NCI-H1105 treated with DMSO at 0.1 percent for 48 hours (cell line): ENCODE data around the gene FKBP15.
A peak's percentile ranks its signal among the peaks of the same experiment; 100 is the strongest.
"Not testable (repeated sequence)": the region's sequence is repeated elsewhere in the genome, so short reads cannot be mapped to it uniquely, and the experiment has no call there.

ENCODE experiments used
- DNase-seq: peaks from one replicate; lab custom pipeline; 2025; lab: John Stamatoyannopoulos, UW

The FKBP15 gene

DNA sequence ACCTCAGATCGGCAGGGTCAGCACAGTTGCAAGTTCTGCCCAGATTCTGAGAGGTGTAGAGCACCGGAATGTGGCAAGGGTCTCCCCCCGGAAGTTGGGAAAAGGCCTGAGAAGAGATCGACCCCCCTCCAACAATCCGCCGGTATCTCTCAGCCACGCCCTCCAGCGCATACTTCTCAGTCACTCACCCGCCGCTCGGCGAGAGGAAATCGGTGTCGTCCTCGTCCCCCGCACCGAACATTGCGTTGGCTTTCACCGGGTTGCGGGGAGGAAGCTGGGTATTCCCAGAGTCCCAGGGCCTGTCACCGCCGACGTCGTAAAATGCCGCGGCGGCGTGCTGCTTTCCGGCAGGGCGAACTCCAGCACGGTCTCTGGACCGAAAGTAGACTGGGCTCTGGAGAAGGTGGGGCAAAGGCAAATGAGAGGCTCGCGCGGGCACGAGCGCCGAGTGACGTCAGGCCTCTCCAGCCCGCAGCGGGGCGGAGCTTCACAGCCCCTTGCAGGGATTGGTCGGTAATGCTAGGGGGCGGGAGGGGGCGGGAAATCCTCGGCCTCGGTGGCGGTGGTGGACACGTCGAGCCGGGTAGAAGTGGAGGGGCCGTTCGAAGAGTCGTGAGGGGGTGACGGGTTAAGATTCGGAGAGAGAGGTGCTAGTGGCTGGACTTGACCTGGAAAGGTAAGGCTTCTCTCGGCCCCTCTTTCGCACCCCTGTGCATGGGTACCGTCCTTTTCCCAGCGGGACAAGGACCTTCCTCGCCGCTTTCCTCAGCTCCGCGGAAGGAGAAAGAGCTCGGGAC is at the start of gene FKBP15, which contains the start of gene SLC31A1:
TSS of gene FKBP15 (minus strand) at position 275 of the 797 bp plus-strand sequence. CDS start at position 241, 34 bp downstream.
TSS of gene SLC31A1 (plus strand) at position 542 of the 797 bp plus-strand sequence. CDS start 34,605 bp downstream, outside the sequence.
- peak; percentile 93 for DNase-seq

- no peak for DNase-seq
Measured at GRCh38 chr9:113269871-113270270, 48.8 kb upstream of the FKBP15 start.

DNA sequence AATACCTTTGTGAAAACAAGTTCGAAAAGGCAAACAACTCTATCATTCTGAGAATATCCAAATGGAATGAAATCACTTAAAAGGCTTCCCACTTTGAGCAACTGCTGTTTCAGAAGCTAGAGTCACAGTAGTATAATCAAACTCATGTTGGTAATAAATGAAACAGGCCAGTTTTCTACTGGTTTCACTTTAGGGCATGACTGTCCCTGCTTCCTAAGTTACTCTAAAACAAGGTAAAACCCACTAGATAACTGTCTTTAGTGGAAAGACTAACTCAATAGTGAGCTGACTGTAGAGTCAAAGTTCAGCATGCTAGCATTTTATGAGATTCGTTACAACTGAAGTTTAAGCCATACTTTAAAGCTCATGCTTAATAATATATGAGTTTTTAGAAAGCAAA is 48.3 kb upstream of the FKBP15 start:
- no peak for DNase-seq

DNA sequence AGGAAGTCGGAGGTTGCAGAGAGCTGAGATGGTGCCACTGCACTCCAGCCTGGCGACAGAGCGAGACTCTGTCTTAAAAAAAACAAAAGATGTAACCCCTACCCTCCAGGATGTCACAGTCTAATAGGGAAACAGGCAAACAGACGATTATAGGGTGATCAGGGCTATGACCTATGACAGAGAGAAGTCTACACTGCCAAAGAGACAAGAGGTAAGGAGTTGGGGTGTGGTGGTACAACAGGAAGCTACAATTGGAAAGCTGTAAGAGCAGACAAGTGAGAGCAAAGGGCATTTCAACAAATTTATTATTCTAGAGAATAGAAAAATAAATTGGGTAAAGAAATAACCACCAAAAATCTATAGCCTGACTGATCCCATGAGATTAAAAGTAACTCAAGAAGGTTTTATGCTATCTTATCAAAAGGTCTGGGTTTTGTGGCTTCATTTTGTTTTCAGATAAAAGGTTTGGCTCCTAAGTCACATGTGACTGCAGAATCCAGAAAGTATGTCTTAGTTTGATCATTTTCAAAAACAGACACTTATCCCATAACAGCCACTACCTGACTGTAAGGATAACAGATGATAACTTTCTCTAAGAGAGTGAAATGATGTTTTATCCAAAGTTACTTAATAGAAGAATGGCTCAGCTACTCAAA is 47.0 kb upstream of the FKBP15 start:
- DNase-seq, result no peak

DNA sequence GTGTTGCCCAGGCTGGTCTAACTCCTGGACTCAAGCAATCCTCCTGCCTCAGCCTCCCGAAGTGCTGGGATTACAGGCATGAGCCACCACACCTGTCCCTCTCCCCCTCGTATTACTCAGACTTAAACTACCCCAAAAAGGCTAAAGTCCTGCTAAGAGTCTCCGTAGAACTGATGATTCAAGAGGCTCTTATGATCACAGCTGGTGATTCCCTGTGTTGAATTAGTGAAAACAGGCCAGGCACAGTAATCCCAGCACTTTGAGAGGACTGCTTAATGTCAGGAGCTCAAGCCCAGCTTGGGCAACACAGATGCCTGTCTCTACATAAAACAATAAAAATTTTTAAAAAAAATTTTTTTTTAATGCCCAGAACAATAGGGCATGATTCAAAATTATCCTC is 45.1 kb upstream of the FKBP15 start:
- DNase-seq, result no peak

DNA sequence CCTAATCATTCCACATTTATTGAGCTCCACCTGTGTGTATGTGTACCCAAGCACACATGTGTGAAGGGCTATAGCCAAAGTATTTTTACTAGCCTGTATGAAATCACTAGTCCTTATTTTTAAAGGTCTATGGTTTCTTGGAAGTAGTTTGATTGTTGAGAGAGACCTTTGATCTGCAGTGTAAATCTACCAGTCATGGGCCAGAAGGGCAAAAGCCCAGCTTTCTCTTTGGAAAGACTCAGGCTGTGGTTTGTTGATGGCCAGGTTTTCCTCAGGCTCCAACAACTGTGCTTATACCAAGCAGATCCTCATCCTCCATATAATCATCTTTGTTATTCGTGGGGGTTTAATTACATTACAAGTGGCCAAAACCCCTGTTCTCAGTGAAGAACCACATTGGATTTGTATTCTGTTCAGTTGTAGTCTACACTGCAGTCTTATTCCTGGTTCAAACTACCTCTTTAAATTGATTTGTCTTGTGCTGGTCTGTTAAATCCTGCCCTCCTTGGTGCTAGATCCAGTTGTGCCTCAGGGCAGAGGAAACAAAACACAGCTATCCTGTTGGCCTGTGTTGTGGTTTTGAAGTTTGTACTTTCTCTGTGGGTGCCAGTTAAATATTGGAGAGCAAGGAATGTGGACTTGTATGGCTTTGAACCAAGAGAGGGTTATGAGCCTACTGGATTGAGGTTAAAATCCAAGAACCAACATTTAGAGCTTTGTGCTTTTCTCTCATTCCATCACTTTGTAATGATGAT is 41.0 kb upstream of the FKBP15 start:
- no peak for DNase-seq

- no peak for DNase-seq
Measured at GRCh38 chr9:113258282-113258681, 37.2 kb upstream of the FKBP15 start.

DNA sequence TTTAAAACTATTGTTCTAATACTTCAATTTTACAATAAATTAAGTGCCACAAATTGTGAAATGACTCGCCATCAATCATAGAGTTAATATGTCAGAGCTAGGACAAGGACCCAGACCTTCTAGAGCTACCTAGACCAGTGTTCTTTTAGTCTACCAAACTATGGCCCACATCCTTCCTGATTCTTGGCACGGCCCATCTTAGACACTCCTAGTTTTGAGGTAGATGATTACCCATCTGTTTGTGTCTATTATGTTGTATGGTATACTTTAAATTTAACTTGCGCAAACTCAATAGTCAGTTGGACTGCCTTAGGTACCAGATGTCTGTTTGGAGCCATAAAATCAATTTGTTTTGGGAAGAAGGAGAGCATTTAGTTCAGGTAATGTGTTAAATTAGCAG is 36.8 kb upstream of the FKBP15 start:
- no peak for DNase-seq

DNA sequence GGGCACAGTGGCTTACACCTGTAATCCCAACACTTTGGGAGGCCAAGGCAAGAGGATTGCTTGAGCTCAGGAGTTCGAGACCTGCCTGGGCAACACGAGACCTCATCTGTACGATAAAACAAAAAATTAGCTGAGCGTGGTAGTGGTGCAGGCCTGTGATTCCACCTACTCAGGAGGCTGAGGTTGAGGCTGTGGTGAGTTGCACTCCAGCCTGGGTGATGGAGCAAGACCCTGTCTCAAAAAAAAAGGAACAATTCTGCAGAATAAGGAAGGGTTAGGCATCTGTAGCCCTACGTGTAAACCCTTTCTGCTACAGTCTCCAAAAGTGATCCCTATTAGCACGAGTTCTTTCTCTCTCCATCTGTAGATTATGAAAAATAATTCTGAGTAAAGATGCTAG is 34.4 kb upstream of the FKBP15 start:
- no peak for DNase-seq

DNA sequence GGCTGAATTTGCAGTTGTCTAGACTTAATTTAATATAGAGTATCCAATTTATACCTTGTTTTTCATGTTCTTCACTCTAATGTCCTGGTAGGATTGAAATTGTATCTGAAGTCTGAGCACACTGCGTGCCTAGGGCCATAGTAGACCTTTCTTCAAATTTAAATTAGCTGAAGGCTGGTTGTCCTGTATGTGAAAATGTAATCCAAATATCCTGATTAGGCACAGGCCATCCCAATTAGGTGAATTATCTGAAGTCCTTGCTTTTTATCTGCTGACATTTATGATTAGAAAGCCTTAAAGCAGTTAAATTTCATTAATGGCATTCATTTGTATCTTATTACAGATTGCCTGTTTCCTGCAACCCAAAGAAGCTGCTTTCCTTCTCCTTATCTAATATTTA is 33.9 kb upstream of the FKBP15 start:
- DNase-seq, result no peak

GRCh38 chr9:113250807-113251206 is 29.7 kb upstream of the FKBP15 start:
- DNase-seq, result no peak

DNA sequence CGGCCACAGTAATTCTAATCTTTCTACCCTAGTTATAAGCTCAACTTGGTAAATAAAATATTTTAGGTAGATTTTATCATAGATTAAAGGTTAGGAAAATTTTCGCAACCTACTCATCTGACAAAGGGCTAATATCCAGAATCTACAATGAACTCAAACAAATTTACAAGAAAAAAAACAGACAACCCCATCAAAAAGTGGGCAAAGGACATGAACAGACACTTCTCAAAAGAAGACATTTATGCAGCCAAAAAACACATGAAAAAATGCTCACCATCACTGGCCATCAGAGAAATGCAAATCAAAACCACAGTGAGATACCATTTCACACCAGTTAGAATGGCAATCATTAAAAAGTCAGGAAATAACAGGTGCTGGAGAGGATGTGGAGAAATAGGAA is 28.6 kb upstream of the FKBP15 start:
- DNase-seq, result not testable (repeated sequence)

GRCh38 chr9:113247640-113248039 is 26.6 kb upstream of the FKBP15 start:
- peak; percentile 19 for DNase-seq

- no peak for DNase-seq
Measured at GRCh38 chr9:113246928-113247327, 25.9 kb upstream of the FKBP15 start.

DNA sequence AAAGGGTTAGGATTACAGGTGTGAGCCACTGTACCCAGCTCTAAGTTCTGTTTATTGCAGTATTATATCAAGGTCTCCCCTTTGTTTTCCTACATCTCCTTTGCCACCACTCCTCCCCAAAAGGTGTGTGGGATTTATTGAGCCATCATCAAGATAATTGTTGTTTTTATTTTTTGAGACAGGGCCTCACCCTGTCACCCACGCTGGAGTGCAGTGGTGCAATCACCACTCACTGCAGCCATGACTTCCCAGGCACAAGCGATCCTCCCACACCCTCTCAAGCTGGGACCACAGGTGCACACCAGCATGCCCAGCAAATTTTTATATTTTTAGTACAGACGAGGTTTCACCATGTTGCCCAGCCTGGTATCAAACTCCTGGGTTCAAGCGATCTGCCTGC is 24.8 kb upstream of the FKBP15 start:
- DNase-seq, result no peak

GRCh38 chr9:113244556-113244955 is 23.5 kb upstream of the FKBP15 start:
- DNase-seq, result no peak

DNA sequence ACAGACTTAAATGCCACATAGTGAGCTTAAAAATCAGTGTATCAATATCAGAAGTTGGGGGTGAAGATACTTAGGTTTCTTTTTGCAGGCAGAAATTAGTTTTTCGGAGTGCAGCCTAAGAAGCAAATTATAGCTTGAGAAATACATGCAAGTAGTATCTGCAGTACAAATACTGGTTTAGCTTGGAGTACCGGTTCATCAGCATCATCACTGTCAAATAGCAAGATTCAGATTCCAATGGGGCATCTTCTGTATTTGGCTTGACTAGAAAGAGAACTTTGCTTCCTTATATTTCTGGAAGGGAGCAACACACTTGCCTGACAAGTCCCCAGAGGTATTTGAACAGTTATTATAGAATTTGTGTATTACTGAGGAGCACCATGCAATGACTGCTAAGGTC is 20.1 kb upstream of the FKBP15 start:
- no peak for DNase-seq

DNA sequence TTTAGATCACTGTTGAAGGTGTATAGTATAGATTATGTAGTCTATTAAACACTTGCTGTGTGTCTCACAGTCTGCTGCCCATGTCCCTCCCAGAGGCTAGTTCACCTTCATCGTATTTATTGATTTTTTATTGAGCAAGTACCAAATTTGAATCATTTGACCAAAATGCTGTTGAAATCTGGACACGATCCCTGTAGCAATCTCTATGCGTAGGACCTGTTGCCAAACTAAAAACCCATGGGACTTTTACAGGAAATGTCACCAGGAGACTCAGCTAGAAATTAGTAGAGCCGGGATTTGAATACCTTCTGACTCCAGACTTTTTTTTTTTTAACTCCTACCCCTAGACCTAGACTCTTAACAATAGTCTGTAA is 17.8 kb upstream of the FKBP15 start:
- no peak for DNase-seq

- no peak for DNase-seq
Measured at GRCh38 chr9:113238202-113238858, 17.3 kb upstream of the FKBP15 start.

DNA sequence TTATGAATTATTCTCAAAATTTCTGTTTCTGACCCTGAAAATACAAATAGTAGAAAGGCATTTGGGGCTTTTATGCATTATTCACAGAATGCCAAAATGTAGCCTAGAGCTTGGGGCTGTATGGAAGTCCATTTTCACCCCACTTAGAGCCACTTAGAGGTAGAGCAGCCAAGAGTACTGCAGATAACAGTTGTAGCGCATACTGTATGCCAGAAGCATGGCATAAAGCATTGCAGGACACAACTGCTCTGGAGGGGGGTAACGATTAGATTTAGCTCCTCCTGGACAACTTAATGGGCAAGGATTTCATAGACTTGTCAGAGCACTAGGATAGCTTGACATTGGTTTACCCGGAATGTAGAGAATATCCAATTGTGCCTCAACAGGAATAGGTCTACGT is 15.9 kb upstream of the FKBP15 start:
- DNase-seq, result no peak

- DNase-seq, result not testable (repeated sequence)
Measured at GRCh38 chr9:113235701-113236255, 14.7 kb upstream of the FKBP15 start.

DNA sequence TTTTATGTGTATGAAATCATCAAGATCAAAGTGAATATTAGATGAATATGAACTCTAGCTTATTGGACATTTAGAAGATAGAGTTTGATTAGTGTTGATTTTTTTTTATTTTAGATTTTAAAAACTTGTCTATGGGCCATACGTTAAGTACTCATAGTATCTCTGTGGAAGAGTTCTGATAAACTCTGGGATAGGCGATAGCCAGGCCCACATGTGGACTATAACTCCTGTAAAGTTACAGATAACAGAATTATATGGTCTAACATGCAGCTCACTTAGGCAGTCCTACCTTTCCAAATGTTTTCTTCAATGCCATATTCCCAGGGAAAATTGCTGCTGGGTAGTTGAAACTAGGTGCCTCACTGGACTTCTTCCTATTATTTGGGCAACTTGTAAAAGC is 10.6 kb upstream of the FKBP15 start:
- DNase-seq, result no peak
